Right lobe of liver (tissue), 6 donors: ENCODE measurements around the gene GLIS2. TPM values are rescaled to one million over a fixed set of nuclear protein-coding genes. Genes with fewer than 3 reads are reported as not detected.

Experiments used
- ATAC-seq, 4 donors: fragments of 200-7000 bp; cut with Tn5 transposase; one replicate each; pipeline ENCODE4 v1.9.1; 2020; ENCODE audit warnings: mild to moderate bottlenecking in 4 of 4, moderate library complexity in 4 of 4
- DNase-seq, 3 donors: peaks; one replicate each; pipeline ENCODE4 v3.0.0-alpha.2; 2020
- H3K27ac ChIP-seq, 3 donors: fragments of 200-600 bp; one replicate each; pipeline ENCODE4 v1.8.0; 2022
- H3K27me3 ChIP-seq, 2 donors: fragments of 200-600 bp; one replicate each; pipeline ENCODE4 v1.8.0; 2022
- H3K36me3 ChIP-seq, 4 donors: fragments of 200-600 bp; sonication (generic) in 1 of 4; one replicate each; pipeline versions ENCODE4 v1.5.1 to v1.8.0; 2017 to 2022; ENCODE audit warnings: control low read depth in 1 of 4
- H3K4me1 ChIP-seq, 4 donors: fragments of 200-600 bp; sonication (generic) in 1 of 4; one replicate each; pipeline versions ENCODE4 v1.5.1 to v1.8.0; 2017 to 2022; ENCODE audit warnings: control low read depth in 1 of 4
- H3K4me3 ChIP-seq, 3 donors: fragments of 200-600 bp; one replicate each; pipeline ENCODE4 v1.8.0; 2022
- H3K9me3 ChIP-seq, 4 donors: fragments of 200-600 bp; sonication (generic) in 1 of 4; one replicate each; pipeline versions ENCODE4 v1.5.1 to v1.8.0; 2017 to 2022; ENCODE audit warnings: control low read depth in 1 of 4
- POLR2A ChIP-seq: fragments of 450-650 bp; IDR thresholded peaks from one replicate; pipeline ENCODE4 v1.6.1; 2017; ENCODE audit warnings: antibody characterized with exemption, mild to moderate bottlenecking
- WGBS: methylation state at CpG from one replicate; pipeline ENCODE4 v1.1.6; 2018; ENCODE audit warnings: low coverage, low lambda C conversion rate; ENCODE audit not compliant: insufficient coverage; ENCODE audit errors: missing lambda C conversion rate; 5-methylcytosine and 5-hydroxymethylcytosine counted together
- intact Hi-C, 2 donors: fragments of 100-400 bp; cut with DNase I; formaldehyde crosslinking; loops; one replicate each; pipeline versions ENCODE4 v1.11.2 to v1.14.1; 2022
- total RNA-seq, 6 experiments: library from RNA; depleted of rRNA in 2 of 6; stranded (reverse); fragments of >200 nt in 2 of 6; fragmentation: NEBNext Ultra II Directional in 3 of 6; extraction: Animal tissue kit (Norgen Biotek cat#: 25700) in 3 of 6; gene quantifications; one replicate each; pipeline versions ENCODE4 v1.1.0 to v1.2.4, GENCODE V29; 2016 to 2023
- TF ChIP-seq, protein P1 (sequence below), 4 donors: fragments of 200-600 bp in 3 of 4; fragments of 450-650 bp in 1 of 4; IDR thresholded peaks; one replicate each; pipeline versions ENCODE4 v1.5.1 to v1.8.0; 2016 to 2022; ENCODE audit warnings: antibody characterized with exemption in 4 of 4, mild to moderate bottlenecking in 2 of 4
- donor health status: DM: no; HTN: yes; CAD: no.
- donor health status: DM: no; HTN: no; CAD: no.
- donor health status: DM: no; HTN: no; CAD: no.
- donor health status: DM: no; HTN: yes; CAD: no.
- donor health status: DM: no; HTN: yes; CAD: no.

The GLIS2 gene
- total RNA-seq, 6 experiments from 2014 or later, result 0.79 to 2.6 (median 1.4) TPM

- no peak for TF ChIP-seq POLR2A
- TF ChIP-seq, protein P1, sequence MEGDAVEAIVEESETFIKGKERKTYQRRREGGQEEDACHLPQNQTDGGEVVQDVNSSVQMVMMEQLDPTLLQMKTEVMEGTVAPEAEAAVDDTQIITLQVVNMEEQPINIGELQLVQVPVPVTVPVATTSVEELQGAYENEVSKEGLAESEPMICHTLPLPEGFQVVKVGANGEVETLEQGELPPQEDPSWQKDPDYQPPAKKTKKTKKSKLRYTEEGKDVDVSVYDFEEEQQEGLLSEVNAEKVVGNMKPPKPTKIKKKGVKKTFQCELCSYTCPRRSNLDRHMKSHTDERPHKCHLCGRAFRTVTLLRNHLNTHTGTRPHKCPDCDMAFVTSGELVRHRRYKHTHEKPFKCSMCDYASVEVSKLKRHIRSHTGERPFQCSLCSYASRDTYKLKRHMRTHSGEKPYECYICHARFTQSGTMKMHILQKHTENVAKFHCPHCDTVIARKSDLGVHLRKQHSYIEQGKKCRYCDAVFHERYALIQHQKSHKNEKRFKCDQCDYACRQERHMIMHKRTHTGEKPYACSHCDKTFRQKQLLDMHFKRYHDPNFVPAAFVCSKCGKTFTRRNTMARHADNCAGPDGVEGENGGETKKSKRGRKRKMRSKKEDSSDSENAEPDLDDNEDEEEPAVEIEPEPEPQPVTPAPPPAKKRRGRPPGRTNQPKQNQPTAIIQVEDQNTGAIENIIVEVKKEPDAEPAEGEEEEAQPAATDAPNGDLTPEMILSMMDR (IDR thresholded peaks at IDR 0.05), result peak; percentile 53 to 75 (median 60)
- Histone ChIP-seq H3K27ac (no peak overlapping the region), H3K9me3 (no peaks in the 10 kb centered on the region), H3K4me1 (peaks cover 0 to 35% (median 7%) of the 10 kb centered on the region in 4 donors), H3K36me3 (no peaks in the 10 kb centered on the region), H3K27me3 (no peaks in the 10 kb centered on the region), H3K4me3 (peak overlapping the region in 1 of 3 donors; percentile 20)
- WGBS, result 16% methylated on average over 27 of the region's 43 CpGs
- ATAC-seq (peak; percentile 70 to 77 (median 73)), DNase-seq (peak in 2 of 3 donors; percentile 62 to 82)
- intact Hi-C loops, result no loop called here
These were observed 2.0 kb upstream of the GLIS2 start for GRCh38 chr16:4313563-4314531.

- Histone ChIP-seq H3K36me3 (no peaks in the 10 kb centered on the region), H3K27ac (peak overlapping the region; percentile 43 to 47 (median 45)), H3K4me1 (peaks cover 0 to 35% (median 7%) of the 10 kb centered on the region in 4 donors), H3K9me3 (no peaks in the 10 kb centered on the region), H3K27me3 (no peaks in the 10 kb centered on the region), H3K4me3 (peak overlapping the region; percentile 31 to 56 (median 49))
- 6% methylated on average over 9 of the region's 33 CpGs for WGBS
- ATAC-seq (no peak), DNase-seq (no peak)
- intact Hi-C loops, result no loop called here
- no peak for TF ChIP-seq POLR2A
These were observed 1.2 kb upstream of the GLIS2 start for GRCh38 chr16:4314532-4315185.

- H3K4me3 ChIP-seq, result peak overlapping the region; percentile 20 to 52 (median 36)
- no peaks in the 10 kb centered on the region for H3K27me3 ChIP-seq
- peak overlapping the region in 1 of 3 donors; percentile 15 for H3K27ac ChIP-seq
- ATAC-seq (no peak), DNase-seq (peak in 1 of 3 donors; percentile 21)
- peaks cover 0 to 35% (median 7%) of the 10 kb centered on the region in 4 donors for H3K4me1 ChIP-seq
- TF ChIP-seq, protein P1 (IDR thresholded peaks at IDR 0.05), result no peak
- TF ChIP-seq POLR2A, result no peak
- intact Hi-C loops, result no loop called here
- no peaks in the 10 kb centered on the region for H3K36me3 ChIP-seq
- H3K9me3 ChIP-seq, result no peaks in the 10 kb centered on the region
- WGBS, result 1% methylated on average over 22 of the region's 93 CpGs
These were observed 419 bp downstream of the GLIS2 start for GRCh38 chr16:4316108-4316863.

GRCh38 chr16:4316864-4317531 is 1.1 kb downstream of the GLIS2 start:
- Histone ChIP-seq H3K36me3 (no peaks in the 10 kb centered on the region), H3K4me3 (peak overlapping the region; percentile 20 to 52 (median 36)), H3K9me3 (no peaks in the 10 kb centered on the region), H3K27me3 (no peaks in the 10 kb centered on the region), H3K27ac (peak overlapping the region in 2 of 3 donors; percentile 15 to 24), H3K4me1 (peaks cover 0 to 35% (median 7%) of the 10 kb centered on the region in 4 donors)
- 10% methylated on average over 6 of the region's 20 CpGs for WGBS
- DNase-seq (peak in 2 of 3 donors; percentile 58 to 80), ATAC-seq (peak; percentile 33 to 60 (median 53))
- intact Hi-C loops, result no loop called here
- TF ChIP-seq POLR2A, result no peak
- TF ChIP-seq, protein P1 (IDR thresholded peaks at IDR 0.05), result no peak
